Activated naive CD8-positive, alpha-beta T cell treated with anti-CD3 and anti-CD28 coated beads, Interleukin-2, amount 10 ng/mL, durations not matched to agents 7 days and 5 days (primary cell): Measurements from ENCODE around the gene TRAF5. TPM values are rescaled to one million over a fixed set of nuclear protein-coding genes. Genes with fewer than 3 reads are reported as not detected.
"Not testable (repeated sequence)": the region's sequence is repeated elsewhere in the genome, so short reads cannot be mapped to it uniquely, and the experiment has no call there.

ENCODE experiments used
- ATAC-seq: fragments of 150-1000 bp; cut with Tn5 transposase; one replicate; pipeline ENCODE4 v1.10.0; 2021; ENCODE audit warnings: low read depth, moderate library complexity
- POLR2A ChIA-PET: fragments of 350-600 bp; sonication (Branson Sonifier 250); formaldehyde crosslinking; loops from one replicate; lab custom pipeline; 2021; ENCODE audit warnings: antibody characterized with exemption; lab: Charles Lee
- DNase-seq: peaks from one replicate; pipeline ENCODE4 v3.0.0; 2021
- H3K27ac Mint-ChIP-seq: one replicate; pipeline ENCODE4 v1.8.0; 2022; ENCODE audit warnings: mild to moderate bottlenecking, mixed read lengths
- H3K27me3 Mint-ChIP-seq: one replicate; pipeline ENCODE4 v1.8.0; 2022; ENCODE audit warnings: mild to moderate bottlenecking, moderate library complexity, mixed read lengths
- H3K36me3 Mint-ChIP-seq: one replicate; pipeline ENCODE4 v1.8.0; 2021; ENCODE audit warnings: mild to moderate bottlenecking, mixed read lengths
- H3K4me1 Mint-ChIP-seq: one replicate; pipeline ENCODE4 v1.8.0; 2021; ENCODE audit warnings: mixed read lengths
- H3K4me3 Mint-ChIP-seq: one replicate; pipeline ENCODE4 v1.8.0; 2022; ENCODE audit warnings: mild to moderate bottlenecking, moderate library complexity, mixed read lengths
- H3K9me3 Mint-ChIP-seq: one replicate; pipeline ENCODE4 v1.8.0; 2021; ENCODE audit warnings: mixed read lengths
- total RNA-seq, 2 experiments: library from RNA; stranded (reverse); gene quantifications; one replicate each; pipeline ENCODE4 v1.2.3, GENCODE V29; 2021

The TRAF5 gene
- total RNA-seq, 2 experiments from 2014 or later: 82.2 to 84.0 TPM

DNA sequence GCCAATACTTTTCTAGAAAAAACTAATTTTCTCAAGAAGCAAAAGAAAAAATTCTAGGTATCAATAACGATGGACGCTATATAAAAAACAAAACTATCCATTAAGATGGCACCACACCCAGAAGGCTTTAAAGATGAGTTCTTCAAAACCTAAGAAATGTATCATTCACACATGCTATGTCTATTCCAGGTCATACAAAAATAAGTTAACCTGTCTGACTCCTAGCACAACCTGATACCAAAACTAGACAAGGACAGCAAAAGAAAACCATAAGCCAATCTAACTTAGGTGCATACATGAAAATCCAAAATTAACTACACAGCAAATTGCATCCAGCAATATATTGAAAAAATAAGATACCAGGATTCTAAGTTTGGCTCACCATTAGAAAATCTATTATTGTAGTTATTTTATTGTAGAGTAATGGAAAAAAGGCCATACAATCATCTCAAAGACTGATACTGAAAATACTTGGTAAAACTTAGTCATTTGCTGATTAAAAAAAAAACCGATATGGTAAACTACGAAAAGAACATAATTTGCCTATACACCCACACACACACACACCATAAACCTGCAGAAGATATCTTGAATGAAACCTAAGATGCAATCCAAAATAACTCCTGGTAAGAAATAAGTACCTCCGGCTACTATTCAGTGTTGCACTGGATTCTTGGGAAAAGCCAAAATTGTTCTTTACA lies 55.0 kb downstream of the TRAF5 start:
- DNase-seq (no peak), ATAC-seq (no peak)
- peaks cover 24% of the 10 kb centered on the region for H3K4me1 Mint-ChIP-seq
- no peaks in the 10 kb centered on the region for H3K9me3 Mint-ChIP-seq
- peak overlapping the region; percentile 61 for H3K27ac Mint-ChIP-seq
- peaks cover 3% of the 10 kb centered on the region for H3K27me3 Mint-ChIP-seq
- H3K4me3 Mint-ChIP-seq: peak overlapping the region; percentile 90
- peaks cover 13% of the 10 kb centered on the region for H3K36me3 Mint-ChIP-seq
- POLR2A ChIA-PET: no interaction called here

DNA sequence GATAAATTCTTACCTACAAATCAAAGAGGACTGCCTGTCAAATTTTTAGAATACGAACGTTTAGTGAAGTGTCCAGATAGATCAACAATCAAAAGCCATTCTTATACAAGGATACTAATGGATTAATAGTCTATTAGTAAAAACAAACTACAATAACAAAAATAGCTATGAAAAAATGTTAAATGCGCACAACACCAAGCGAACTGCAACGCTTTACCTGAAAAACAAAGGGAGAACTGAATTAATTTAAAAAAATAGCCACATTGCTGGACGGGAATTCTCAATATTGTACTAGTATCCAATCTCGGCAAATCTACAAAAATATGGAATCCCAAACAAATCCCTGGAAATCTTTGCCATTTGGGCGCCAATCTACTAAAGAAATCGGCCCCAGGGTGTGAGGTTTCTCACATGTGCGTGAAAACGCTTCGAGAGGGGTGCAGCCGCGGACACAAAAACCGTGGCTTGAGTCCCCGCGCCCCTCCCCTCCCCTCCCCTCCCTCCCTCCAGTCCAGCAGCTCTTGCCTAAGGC lies 55.6 kb downstream of the TRAF5 start:
- Mint-ChIP-seq H3K27me3 (peaks cover 7% of the 10 kb centered on the region), H3K27ac (peak overlapping the region; percentile 93), H3K4me1 (peaks cover 21% of the 10 kb centered on the region), H3K9me3 (no peaks in the 10 kb centered on the region), H3K4me3 (peak overlapping the region; percentile 90), H3K36me3 (peaks cover 12% of the 10 kb centered on the region)
- DNase-seq: no peak
- no peak for ATAC-seq
- POLR2A ChIA-PET: interaction anchor here (0.8 to 2.1 kb wide), 3 partner anchors 49 to 55 kb away, joined by 3 to 17 read pairs (median 3); partner anchors contain the start of gene TRAF5

DNA sequence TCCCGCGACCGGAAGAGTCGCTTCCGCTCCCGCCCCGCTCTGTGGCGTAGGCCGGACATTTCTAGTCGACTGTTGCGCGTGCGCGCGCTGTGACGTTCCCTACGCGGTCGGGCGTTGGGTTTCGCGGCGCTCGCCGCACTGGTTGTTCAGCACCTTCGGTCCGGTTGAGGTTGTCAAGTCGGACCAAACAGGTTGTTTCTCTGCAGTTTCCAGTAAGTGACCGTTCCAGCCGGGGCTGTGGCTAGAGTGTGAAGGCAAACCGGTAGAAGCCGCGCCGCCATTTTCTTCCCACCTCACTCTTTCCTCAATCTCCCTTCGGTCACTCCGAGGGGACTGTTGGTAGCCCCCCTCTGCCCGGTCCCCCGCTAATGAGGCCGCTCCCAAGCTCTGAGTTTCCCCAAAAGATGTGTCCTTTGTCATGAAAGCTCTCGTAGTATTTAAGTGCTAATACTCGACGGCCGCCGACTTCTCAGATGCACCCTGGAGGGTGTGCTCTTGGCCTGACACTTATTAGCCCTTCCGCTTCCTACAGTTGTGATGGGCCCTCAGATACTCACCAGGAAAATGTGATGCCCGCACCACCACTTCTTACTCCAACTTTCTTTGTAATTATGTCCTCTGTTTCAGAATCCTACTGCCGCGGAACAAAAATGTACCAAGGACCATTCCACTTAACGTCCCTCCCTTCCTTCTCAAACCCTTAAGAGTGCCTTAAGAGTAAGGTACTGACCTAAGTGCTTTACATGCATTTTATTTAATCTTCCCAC lies 56.3 kb downstream of the TRAF5 start:
- Mint-ChIP-seq H3K27ac (peak overlapping the region; percentile 93), H3K4me3 (peak overlapping the region; percentile 90), H3K27me3 (peaks cover 7% of the 10 kb centered on the region), H3K36me3 (peaks cover 10% of the 10 kb centered on the region), H3K9me3 (no peaks in the 10 kb centered on the region), H3K4me1 (peaks cover 21% of the 10 kb centered on the region)
- DNase-seq (peak; percentile 87), ATAC-seq (peak; percentile 94)
- POLR2A ChIA-PET: interaction anchor here (0.8 to 2.1 kb wide), 3 partner anchors 50 to 56 kb away, joined by 3 to 17 read pairs (median 3); partner anchors contain the start of gene TRAF5

DNA sequence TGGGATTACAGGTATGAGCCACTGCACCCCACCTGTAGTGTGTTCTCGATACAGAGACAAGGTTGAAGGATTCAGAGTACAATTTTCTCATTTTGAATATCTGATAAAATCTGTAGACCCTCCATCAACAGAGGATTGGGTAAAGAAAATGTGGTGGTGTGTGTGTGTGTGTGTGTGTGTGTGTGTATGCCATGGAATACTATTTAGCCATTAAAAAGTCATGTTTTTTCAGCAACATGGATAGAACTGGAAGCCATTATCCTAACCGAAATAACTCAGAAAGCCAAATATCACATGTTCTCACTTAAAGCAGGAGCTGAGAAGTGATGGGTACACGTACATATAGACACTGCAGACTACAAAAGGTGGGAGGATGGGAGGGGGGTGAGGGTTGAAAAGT lies 57.9 kb downstream of the TRAF5 start:
- H3K27me3 Mint-ChIP-seq: peaks cover 14% of the 10 kb centered on the region
- POLR2A ChIA-PET: no interaction called here
- H3K9me3 Mint-ChIP-seq: no peaks in the 10 kb centered on the region
- H3K4me3 Mint-ChIP-seq: no peak overlapping the region
- ATAC-seq (no peak), DNase-seq (no peak)
- H3K27ac Mint-ChIP-seq: no peak overlapping the region
- peaks cover 16% of the 10 kb centered on the region for H3K4me1 Mint-ChIP-seq
- peaks cover 4% of the 10 kb centered on the region for H3K36me3 Mint-ChIP-seq

DNA sequence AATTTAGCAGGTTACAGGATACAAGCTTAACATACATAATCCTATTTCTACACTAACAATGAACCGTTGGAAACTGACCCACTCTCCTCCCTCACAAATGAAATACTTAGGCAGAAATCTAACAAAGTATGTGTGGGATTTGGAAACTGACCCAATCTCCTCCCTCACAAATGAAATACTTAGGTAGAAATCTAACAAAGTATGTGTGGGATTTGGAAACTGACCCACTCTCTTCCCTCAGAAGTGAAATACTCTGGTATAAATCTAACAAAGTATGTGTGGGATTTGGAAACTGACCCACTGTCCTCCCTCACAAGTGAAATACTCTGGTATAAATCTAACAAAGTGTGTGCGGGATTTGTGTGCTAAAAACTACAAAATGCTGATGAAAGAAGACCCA lies 60.3 kb downstream of the TRAF5 start:
- POLR2A ChIA-PET: no interaction called here

DNA sequence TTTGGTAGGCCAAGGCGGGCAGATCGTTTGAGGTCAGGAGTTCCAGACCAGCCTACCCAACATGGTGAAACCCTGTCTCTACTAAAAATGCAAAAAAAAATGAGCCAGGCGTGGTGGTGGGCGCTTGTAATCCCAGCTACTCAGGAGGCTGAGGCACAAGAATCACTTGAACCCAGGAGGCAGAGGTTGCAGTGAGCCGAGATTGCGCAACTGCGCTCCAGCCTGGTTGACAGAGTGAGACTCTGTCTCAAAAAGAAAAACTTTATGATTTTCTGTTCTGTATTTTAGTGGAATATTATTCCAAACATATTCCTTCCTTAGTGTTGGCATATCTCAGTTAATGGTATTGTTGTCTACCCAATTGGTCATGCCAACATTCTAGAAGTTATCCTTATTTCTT lies 64.2 kb downstream of the TRAF5 start:
- POLR2A ChIA-PET, DNase-seq, H3K4me3 Mint-ChIP-seq, H3K4me1 Mint-ChIP-seq, ATAC-seq, H3K9me3 Mint-ChIP-seq, H3K27ac Mint-ChIP-seq: not testable (repeated sequence)
- Mint-ChIP-seq H3K36me3 (peaks cover 13% of the 10 kb centered on the region), H3K27me3 (peaks cover 14% of the 10 kb centered on the region)

More for the DNA sequence above, 60.3 kb downstream of the TRAF5 start:
- peaks cover 14% of the 10 kb centered on the region for H3K27me3 Mint-ChIP-seq
- no peak overlapping the region for H3K4me3 Mint-ChIP-seq
- no peaks in the 10 kb centered on the region for H3K9me3 Mint-ChIP-seq
- no peak for DNase-seq
- peaks cover 14% of the 10 kb centered on the region for H3K4me1 Mint-ChIP-seq
- peaks cover 4% of the 10 kb centered on the region for H3K36me3 Mint-ChIP-seq
- no peak for ATAC-seq
- H3K27ac Mint-ChIP-seq: no peak overlapping the region

DNA sequence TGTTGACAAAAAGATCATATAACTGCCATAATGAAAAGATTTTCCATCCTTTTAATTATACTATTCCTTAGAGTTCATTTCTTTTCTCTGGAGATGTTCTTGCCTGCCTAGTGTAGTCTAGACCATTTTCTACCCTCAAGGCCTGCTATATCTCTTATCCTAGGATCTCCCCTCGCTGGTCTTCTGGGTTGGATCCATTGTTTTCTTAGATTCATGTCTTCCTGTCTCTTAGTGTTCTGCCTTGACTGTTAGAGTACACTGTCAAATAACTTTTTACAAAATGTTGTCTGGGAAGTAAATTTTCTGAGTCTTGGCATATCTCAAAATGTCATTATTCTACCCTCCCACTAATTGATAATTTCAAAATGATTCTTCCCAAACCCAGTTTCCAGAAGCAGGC lies 66.6 kb downstream of the TRAF5 start:
- Mint-ChIP-seq H3K36me3 (peaks cover 17% of the 10 kb centered on the region), H3K9me3 (no peaks in the 10 kb centered on the region), H3K4me3 (no peak overlapping the region), H3K27ac (no peak overlapping the region), H3K27me3 (peaks cover 7% of the 10 kb centered on the region), H3K4me1 (no peaks in the 10 kb centered on the region)
- POLR2A ChIA-PET: no interaction called here
- DNase-seq (no peak), ATAC-seq (no peak)

DNA sequence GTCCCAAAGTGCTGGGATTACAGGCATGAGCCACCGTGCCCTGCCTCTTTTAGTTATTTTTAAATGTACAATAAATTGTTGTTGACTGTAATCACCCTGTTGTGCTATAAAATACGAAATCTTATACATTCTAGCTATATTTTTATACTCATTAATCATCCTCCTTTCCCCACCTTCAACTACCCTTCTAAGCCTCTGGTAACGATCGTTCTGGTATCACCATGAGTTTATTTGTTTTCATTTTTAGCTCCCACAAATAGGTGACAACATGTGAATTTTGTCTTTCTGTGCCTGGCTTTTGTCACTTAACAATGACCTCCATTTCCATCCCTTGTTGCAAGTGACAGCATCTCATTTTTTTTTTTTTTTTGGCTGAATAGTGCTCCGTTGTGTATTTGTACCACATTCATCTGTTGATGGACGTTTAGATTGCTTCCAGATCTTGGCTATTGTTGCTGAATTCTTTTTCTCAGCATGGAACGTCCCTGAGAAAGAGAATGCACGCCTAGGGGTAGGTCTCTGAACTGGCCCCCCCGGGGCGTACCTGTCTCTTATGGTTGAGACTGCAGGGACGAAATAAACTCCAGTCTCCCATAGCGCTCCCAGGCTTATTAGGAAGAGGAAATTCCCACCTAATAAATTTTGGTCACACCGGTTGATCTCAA lies 71.8 kb downstream of the TRAF5 start:
- ATAC-seq, H3K9me3 Mint-ChIP-seq, POLR2A ChIA-PET, H3K27me3 Mint-ChIP-seq, H3K27ac Mint-ChIP-seq, DNase-seq, H3K4me1 Mint-ChIP-seq, H3K4me3 Mint-ChIP-seq: not testable (repeated sequence)
- peaks cover 32% of the 10 kb centered on the region for H3K36me3 Mint-ChIP-seq

DNA sequence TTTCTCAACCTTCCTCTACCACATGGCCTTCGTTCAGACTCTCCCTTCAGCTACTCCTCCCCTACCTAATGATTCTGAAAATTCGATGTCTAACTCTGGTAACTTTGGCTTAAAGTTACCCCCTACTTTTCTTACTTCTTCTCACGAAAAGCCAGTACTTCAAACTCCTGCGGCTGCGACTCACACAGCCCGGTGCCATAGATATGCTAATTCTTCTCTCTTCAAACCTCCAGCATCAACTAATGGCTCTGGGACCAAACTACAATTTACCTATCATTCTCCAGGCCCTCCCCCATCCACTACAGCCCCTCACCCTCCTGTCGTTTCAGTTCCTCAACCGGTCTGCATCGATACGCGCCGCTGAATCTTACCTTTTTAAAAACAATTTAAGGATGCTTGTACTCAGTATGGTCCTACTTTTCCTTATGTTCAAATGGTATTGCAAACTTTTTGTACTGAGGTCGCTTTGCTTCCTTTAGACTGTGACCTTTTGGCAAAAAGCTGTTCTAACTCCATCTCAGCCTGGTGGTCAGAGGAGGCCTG lies 73.3 kb downstream of the TRAF5 start:
- H3K9me3 Mint-ChIP-seq, H3K4me3 Mint-ChIP-seq, POLR2A ChIA-PET, ATAC-seq, H3K27me3 Mint-ChIP-seq, H3K4me1 Mint-ChIP-seq, DNase-seq: not testable (repeated sequence)
- Mint-ChIP-seq H3K27ac (peak overlapping the region; percentile 9), H3K36me3 (peaks cover 33% of the 10 kb centered on the region)

DNA sequence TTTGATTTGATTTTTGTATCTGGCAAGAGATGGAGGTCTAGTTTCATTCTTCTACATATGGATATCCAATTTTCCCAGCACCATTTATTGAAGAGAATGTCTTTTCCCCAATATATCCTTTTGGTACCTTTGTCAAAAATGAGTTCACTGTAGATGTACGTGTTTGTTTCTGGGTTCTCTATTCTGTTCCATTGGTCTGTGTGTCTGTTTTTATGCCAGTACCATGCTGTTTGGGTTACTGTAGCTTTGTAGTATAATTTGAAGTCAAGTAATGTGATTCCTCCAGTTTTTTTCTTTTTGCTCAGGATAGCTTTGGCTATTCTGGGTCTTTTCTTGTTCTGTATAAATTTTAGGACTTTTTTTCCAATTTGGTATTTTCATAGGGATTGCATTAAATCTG lies 75.1 kb downstream of the TRAF5 start:
- H3K27me3 Mint-ChIP-seq, POLR2A ChIA-PET, H3K27ac Mint-ChIP-seq, DNase-seq, H3K4me3 Mint-ChIP-seq, H3K4me1 Mint-ChIP-seq, ATAC-seq: not testable (repeated sequence)
- peaks cover 43% of the 10 kb centered on the region for H3K36me3 Mint-ChIP-seq
- H3K9me3 Mint-ChIP-seq: peaks cover 11% of the 10 kb centered on the region

DNA sequence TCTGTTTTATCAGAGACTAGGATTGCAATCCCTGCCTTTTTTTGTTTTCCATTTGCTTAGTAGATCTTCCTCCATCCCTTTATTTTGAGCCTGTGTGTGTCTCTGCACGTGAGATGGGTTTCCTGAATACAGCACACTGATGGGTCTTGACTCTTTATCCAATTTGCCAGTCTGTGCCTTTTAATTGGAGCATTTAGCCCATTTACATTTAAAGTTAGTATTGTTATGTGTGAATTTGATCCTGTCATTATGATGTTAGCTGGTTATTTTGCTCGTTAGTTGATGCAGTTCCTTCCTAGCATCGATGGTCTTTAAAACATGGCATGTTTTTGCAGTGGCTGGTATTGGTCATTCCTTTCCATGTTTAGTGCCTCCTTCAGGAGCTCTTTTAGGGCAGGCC lies 79.5 kb downstream of the TRAF5 start:
- H3K27me3 Mint-ChIP-seq, ATAC-seq, H3K27ac Mint-ChIP-seq, H3K4me1 Mint-ChIP-seq, POLR2A ChIA-PET, DNase-seq, H3K4me3 Mint-ChIP-seq: not testable (repeated sequence)
- peaks cover 47% of the 10 kb centered on the region for H3K36me3 Mint-ChIP-seq
- peaks cover 18% of the 10 kb centered on the region for H3K9me3 Mint-ChIP-seq

DNA sequence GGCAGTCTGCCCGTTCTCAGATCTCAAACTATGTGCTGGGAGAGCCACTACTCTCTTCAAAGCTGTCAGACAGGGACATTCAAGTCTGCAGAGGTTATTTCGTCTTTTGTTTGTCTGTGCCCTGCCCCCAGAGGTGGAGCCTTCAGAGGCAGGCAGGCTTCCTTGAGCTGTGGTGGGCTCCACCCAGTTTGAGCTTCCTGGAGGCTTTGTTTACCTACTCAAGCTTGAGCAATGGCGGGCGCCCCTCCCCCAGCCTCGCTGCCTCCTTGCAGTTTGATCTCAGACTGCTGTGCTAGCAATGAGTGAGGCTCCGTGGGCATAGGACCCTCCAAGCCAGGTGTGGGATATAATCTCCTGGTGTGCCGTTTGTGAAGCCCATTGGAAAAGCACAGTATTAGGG lies 81.1 kb downstream of the TRAF5 start:
- H3K4me1 Mint-ChIP-seq, H3K4me3 Mint-ChIP-seq, H3K27me3 Mint-ChIP-seq, ATAC-seq, POLR2A ChIA-PET: not testable (repeated sequence)
- peak overlapping the region; percentile 32 for H3K27ac Mint-ChIP-seq
- peaks cover 39% of the 10 kb centered on the region for H3K36me3 Mint-ChIP-seq
- peaks cover 18% of the 10 kb centered on the region for H3K9me3 Mint-ChIP-seq
- peak; percentile 36 for DNase-seq

DNA sequence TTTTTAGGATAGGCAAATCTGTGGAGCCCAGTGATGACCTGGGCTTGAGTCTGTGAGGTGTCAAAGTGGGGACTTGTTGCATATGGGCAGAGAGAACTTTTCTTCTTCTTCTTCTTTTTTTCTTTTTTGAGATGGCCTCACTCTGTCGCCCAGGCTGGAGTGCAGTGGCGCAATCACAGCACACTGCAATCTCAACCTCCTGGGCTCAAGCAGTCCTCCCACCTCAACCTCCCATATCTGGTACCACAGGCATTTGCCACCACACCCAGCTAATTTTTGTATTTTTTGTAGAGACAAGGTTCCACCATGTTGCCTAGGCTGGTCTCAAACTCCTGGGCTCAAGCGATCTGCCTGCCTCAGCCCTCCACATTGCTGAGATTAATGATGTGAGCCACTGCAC lies 85.0 kb downstream of the TRAF5 start:
- Mint-ChIP-seq H3K36me3 (peaks cover 23% of the 10 kb centered on the region), H3K4me3 (no peak overlapping the region), H3K27ac (no peak overlapping the region), H3K4me1 (peaks cover 4% of the 10 kb centered on the region), H3K27me3 (peaks cover 1% of the 10 kb centered on the region), H3K9me3 (peaks cover 7% of the 10 kb centered on the region)
- ATAC-seq (no peak), DNase-seq (no peak)
- POLR2A ChIA-PET: no interaction called here
